IPS-18c (cell line): ENCODE data around the gene INPP5F.
"Not testable (repeated sequence)": the region's sequence is repeated elsewhere in the genome, so short reads cannot be mapped to it uniquely, and the experiment has no call there.

ENCODE experiments used
- H3K4me3 ChIP-seq: 2 replicates; pipeline ENCODE4 v1.7.0; 2013; ENCODE audit warnings: low read depth, mild to moderate bottlenecking, low read length, moderate library complexity; ENCODE audit not compliant: insufficient read depth
- H3K9me3 ChIP-seq: one replicate; pipeline ENCODE4 v1.6.1; 2013; ENCODE audit warnings: mild to moderate bottlenecking, low read length, moderate library complexity; ENCODE audit not compliant: control insufficient read depth, insufficient read depth

INPP5F gene

DNA sequence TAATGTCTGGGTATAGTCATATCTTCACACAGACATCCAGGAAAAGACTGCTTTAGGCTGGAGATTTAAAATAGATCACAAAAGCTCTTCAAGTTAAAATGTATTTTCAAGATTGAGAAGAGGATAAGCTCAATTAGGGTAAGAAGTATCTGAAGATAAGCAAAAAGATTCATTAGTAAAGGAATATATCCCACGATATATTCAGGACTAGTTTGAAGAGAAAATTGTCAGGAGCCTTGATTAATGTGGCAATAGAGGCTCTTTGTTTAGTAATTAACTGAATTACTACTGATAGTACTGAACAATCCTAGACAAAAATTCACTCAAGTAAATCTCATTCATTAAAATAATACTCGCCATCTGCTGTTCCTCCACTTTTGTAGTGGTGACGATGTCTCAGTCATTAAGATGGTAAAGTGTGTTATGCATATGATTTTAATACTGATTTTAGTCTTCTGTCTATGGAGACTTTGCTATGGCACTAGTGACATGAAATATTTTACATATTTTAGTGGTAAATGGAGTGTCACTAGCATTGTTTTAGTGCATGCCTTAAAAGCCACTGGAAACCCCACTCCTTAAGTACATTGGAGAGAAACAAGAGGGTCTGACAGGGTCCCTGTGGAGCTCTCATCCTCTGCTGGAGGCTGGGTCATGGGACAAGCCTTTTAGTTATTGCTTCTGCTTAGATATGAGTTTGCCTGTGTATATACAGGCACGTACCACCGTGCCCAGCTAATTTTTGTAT is 32.8 kb downstream of the INPP5F start:
- H3K4me3 ChIP-seq: no peak overlapping the region
- H3K9me3 ChIP-seq: no peaks in the 10 kb centered on the region

DNA sequence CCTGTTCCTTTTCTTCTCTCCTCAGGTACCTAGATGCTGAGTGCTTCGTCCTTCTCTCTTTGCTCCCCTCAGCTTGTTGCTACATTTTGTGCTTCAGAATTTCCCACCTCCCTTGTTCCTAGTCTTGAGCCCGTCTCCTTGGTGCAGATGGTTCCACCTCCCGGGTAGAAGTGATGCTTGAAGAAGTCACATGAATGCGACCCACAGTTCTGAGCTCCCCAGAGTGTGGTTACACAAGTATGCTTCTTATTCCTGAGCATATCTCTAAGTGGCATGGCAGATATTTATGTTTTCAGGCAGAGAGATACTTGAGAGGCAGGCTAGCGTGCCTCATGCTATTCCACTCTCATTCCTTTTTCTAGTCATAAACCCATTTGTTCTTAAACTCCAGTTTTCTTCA is 34.0 kb downstream of the INPP5F start:
- H3K4me3 ChIP-seq: no peak overlapping the region
- H3K9me3 ChIP-seq: no peaks in the 10 kb centered on the region

DNA sequence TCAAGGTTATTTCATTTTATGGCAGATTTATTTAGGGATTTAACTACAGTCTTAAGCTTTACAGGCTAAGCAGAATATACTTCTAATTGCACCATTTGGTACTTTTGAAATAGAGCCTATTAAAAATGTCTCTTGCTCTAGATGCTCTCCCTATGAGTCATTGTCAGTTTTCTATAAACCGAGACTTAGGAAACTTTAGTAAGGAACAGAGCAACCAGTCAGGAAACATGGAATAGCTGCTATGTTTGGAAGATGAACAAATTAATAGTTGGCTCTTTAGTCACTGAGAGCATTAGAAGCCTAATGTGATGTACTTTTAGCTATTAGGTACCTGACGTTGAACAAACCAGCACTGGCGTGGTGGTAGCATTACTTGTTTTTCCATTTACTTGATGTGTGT is 35.3 kb downstream of the INPP5F start:
- H3K4me3 ChIP-seq: no peak overlapping the region
- H3K9me3 ChIP-seq: no peaks in the 10 kb centered on the region

DNA sequence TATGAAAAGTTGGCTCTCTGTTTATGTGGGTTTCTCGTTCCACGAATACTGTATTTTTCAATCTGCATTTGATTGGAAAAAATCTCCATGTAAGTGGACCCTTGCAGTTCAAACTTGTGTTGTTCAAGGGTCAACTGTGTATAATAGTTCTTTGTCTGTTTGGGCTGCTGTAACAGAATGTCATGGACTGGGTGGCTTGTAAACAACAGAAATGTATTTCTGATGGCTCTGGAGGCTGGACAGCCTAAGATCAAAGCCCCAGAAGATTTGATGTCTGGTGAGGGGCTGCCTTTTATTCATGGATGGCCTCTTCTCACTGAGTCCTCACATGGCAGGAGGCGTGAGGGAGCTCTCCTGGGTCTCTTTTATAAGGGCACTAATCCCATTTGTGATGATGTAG is 36.2 kb downstream of the INPP5F start:
- no peaks in the 10 kb centered on the region for H3K9me3 ChIP-seq
- no peak overlapping the region for H3K4me3 ChIP-seq

DNA sequence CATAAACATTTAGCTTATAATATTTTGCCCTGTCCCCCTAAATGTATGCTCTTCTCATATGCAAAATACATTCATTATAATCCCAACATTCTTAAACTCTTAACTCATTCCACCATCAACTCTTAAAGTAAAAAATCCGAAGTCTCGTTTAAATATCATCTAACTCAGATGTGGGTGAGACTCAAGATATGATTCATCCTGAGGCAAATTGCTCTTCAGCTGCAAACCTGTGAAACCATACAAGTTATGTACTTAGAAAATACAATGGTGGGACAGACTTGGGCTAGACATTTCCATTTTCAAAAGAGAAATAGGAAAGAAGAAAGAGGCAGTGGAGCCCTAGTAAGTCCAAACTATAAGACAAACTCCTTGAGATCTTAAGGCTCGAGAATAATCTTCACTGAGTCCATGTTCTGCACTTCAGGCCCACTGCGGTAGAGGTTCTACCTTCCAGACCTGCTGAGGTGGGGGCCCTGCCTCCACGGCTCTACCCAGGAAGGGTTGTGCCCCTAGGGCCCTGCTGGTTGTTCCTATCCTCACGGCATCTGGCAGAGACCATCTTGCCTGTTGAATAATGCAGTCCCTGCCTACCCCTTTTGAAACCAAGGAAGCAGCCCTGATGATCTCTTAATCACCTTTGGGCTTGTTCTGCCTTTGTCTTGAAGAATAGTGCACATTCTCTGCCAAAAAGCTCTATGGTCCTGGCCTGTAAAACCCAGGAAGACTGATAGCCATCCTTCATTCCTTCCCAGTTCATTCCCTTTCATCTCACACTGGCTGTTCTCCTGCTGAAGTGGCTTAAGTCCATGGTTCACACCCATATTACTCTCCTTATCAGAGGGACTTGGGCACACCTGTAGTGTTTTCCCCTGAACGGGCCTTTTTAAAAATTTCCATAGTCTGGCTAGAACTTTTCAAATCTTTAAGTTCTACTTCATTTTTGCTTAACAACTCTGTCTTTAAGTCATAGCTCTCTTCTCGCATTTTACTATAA is 37.3 kb downstream of the INPP5F start:
- no peaks in the 10 kb centered on the region for H3K9me3 ChIP-seq
- H3K4me3 ChIP-seq: no peak overlapping the region; the same call in 1 of the 2 replicates

DNA sequence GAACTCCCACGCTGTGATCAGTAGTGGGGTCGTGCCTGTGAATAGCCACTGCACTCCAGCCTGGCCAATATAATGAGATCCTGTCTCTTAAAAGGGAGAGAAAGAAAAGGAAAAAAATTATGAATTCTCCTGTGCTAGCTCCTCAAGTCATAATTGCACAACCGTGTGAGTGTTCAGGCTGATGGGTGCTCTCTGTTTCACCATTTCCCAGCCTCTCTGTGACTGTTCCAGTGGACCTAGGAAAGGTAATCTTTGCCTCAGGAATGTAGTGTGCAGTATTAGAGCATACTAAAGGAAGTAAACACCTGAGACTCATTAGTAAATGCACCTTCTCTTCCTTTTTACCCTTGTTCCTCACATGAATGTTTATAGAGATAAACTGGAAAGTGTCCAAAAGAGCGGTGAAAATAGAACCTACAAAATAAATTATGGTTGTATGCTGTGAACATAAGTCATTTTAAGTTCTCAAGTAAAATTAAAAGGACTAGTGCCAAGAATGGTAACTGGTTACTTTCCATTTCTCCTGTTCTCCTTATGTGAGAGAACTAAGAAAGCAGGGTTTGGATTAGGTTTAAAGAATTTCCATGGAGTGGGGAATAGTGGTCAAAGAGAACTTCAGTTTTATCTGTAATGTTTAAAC is 42.7 kb downstream of the INPP5F start:
- Histone ChIP-seq H3K4me3 (no peak overlapping the region), H3K9me3 (no peaks in the 10 kb centered on the region)

DNA sequence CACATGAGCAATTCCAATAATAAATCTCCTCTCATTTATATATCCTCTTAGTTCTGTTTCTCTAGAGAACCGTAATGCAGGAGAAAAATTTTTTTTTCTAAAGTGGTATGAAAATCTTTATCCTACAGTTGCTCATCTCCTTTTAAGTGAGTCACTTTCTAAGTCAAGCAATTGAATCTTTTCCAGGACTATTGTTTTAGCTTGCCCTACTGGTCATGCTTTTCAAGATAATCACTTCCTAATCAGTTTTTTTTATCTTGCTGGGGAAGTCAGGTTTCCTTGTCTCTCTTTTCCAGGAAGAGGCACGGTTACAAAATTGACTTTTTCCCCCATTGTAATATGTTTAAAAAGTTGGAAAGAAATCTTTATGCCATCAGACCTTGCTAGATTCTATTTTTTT is 44.0 kb downstream of the INPP5F start:
- no peaks in the 10 kb centered on the region for H3K9me3 ChIP-seq
- no peak overlapping the region for H3K4me3 ChIP-seq

DNA sequence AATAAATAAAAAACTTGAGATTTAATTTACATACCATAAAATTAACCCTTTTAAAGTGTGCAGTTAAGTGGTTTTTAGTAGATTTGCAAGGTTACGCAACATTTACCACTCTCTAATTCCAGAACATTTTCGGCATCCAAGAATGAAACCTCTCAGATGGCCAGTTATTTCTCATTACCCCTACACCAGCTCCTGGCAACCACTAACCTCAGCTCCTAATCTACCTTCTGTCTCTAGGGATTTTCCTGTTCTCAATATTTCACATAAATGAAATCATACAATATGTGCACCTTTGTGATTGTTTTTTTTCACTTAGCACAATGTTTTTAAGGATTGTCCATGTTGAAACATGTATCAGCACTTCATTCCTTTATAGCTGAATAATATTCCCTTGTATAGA is 45.1 kb downstream of the INPP5F start:
- no peaks in the 10 kb centered on the region for H3K9me3 ChIP-seq
- no peak overlapping the region for H3K4me3 ChIP-seq

DNA sequence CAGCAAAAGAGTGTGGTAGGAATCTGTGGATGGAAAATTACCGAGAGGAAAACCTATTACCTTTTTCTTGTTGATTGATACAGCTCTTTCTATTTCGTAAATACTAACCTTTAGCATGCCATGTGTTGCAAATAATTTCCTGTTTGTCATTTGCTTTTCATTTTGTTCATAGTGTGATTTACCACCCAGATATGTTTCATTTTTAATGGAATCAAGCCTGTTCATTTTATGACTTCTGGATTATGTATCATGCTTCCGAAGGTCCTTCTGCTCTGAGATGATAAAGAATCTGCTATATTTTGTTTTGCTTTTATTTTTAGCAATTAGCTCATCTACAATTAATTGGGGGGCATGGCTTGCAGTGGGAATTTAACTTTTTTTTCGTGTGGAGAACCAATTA is 46.5 kb downstream of the INPP5F start:
- no peaks in the 10 kb centered on the region for H3K9me3 ChIP-seq
- no peak overlapping the region for H3K4me3 ChIP-seq

DNA sequence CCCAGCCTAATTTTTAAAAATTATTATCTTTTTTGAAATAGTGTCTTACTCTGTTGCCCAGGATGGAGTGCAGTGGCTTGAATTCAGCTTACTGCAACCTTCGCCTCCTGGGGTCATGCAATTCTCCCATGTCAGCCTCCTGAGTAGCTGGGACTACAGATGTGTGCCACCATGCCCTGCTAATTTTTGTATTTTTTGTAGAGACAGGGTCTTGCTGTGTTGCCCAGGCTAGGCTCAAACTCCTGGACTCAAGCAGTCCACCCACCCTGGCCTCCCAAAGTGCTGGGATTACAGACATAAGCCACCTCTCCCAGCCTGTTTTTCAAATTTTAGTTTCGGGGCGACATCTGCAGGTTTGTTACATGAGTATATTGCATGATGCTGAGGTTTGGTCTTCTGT is 47.2 kb downstream of the INPP5F start:
- H3K9me3 ChIP-seq, H3K4me3 ChIP-seq: not testable (repeated sequence)

DNA sequence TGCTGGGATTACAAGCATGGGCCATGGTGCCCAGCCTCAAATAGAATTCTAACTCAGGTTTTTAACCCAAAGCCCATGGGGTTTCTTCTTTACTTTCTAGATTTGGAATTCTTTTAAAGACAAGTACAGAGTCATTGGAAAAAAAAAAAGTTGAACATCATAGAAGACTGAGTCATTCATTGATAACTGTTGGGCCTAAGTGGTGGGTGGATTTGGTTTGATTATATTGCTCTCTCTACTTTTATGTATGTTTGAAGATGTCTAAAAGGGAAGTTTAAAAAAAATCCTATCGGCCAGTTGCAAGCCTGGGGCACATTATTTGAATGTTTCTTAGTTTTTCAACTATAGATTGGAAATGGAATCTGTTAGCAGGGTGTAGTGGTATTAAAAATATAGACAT is 49.7 kb downstream of the INPP5F start:
- Histone ChIP-seq H3K9me3 (no peaks in the 10 kb centered on the region), H3K4me3 (no peak overlapping the region)

DNA sequence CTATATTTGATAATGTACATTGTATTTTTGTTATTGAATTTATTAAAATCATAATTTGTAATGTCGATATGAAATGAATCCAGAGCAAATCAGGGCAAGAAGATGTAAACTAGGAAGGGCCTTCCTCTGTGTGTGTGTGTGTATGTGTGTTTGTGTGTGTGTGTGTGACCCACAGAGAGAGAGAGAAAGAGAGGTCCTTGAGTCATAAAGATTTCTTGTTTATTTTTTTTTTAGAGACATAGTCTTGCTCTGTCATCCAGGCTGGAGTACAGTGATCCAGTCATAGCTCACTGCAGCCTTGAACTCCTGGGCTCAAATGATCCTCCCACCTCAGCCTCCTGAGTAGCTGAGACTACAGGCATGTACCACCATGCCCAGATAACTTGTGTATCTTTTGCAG is 50.7 kb downstream of the INPP5F start:
- no peaks in the 10 kb centered on the region for H3K9me3 ChIP-seq
- no peak overlapping the region for H3K4me3 ChIP-seq

DNA sequence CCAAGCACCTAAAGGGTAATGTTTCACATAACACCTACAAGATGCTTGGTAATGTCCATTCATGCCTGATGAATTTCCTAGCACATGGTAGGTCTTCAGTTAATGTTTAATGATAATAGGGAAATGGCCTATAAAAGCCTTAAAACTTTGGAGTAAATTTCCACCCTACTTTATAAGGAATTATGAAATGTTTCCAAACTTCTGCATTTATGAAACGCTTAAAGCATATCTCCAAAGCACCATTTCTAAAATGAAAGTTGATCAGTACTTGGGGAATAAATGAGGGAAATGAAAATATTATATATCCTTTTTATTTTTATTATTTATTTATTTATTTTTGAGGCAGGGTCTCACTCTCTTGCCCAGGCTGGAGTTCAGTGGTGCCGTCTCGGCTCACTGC is 51.8 kb downstream of the INPP5F start:
- H3K9me3 ChIP-seq: no peaks in the 10 kb centered on the region
- no peak overlapping the region for H3K4me3 ChIP-seq

DNA sequence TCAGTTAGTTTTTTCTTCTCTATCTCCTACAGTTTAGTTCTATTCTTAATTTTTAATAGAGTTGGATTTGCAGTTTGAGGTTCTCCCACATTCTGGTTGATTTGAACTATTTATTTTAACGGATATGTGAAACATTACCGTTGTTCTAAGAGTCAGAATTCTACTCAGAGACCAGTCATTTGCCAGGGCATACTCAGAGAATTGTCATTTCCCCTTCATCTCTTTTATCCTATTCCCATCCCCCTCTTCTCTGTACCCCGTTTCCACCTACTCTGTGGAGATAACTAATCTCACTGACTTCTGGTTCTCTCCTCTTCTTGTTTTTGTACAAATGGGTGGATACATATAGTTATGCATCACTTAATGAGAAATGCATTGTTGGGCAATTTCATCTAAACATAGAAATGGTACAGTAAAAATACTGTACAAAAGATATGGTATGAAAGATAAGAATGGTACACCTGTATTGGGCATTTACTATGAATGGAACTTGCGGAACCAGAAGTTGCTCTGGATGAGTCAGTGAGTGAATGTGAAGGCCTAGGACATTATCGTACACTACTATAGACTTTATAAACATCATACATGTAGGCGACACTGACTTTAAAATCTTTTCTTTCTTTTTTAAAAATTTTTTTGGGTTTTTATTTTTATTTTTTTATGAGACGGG is 53.1 kb downstream of the INPP5F start:
- no peaks in the 10 kb centered on the region for H3K9me3 ChIP-seq
- H3K4me3 ChIP-seq: no peak overlapping the region

DNA sequence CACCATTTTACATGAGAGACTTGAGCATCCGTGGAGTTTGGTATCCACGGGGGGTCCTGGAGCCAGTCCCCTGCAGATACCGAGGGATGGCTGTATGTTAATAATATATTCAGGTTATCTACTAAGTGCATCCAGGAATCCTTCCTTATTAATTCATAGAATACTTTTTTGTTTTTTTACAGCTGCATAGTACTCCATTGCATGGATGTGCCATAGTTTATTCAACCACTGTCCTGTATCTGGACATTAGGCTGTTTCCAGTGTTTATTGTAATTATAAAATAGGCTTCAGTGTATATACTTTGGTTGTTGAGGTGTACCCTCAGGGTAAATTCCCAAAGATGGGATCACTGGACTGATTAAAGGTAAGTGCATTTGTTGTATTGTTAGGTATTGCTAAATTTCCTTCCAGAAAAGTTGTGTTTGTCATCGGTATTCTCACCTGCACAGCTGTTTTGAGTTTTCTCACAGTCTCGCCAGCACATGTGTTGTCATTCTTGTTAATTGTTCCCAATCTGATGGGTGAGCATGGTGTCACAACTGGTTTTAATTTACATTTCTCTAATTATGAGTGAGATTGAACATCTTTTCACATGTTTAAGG is 55.1 kb downstream of the INPP5F start:
- Histone ChIP-seq H3K4me3 (no peak overlapping the region), H3K9me3 (peaks cover 2% of the 10 kb centered on the region)

DNA sequence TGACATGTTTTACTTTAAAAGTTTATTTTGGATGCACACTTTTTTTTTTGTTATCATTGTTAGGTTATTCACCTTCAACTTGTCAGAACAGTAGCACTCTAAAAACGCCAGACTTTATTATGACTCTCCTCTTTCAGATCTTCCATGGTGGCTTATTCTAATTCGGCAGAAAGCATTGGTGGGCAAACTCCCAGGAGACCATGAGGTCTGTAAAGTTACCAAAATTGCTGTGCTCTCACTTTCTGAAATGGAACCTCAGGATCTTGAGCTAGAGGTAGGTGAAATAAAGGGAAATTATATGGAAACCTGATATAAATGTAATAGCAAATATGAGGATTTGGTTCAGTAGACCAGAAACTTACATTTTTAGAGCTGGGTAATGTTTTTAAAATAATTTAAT is 55.6 kb downstream of the INPP5F start:
- peaks cover 2% of the 10 kb centered on the region for H3K9me3 ChIP-seq
- H3K4me3 ChIP-seq: no peak overlapping the region
